ENCODE measurements around the gene ACIN1.

DNA sequence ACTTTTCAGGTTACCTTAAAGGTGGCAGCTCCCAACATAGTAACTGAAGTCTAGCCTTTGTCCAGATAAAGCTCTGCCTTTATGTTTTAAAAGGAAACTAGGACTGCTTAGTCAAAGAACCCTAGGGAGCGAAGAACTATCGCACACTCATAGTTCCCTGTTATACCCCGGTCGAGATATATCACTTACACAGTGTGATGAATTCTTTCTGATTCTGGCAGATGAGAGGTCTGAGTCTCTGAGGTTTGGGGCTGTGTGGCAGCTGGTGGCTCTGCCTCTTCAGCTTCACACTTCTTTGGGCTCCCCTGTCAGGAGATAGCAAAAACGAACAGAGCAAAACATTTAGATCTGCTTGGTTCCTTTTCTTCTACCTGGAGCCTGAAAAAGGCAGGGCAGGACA, 17.0 kb downstream of the ACIN1 start:
- TF ChIP-seq, protein P1, sequence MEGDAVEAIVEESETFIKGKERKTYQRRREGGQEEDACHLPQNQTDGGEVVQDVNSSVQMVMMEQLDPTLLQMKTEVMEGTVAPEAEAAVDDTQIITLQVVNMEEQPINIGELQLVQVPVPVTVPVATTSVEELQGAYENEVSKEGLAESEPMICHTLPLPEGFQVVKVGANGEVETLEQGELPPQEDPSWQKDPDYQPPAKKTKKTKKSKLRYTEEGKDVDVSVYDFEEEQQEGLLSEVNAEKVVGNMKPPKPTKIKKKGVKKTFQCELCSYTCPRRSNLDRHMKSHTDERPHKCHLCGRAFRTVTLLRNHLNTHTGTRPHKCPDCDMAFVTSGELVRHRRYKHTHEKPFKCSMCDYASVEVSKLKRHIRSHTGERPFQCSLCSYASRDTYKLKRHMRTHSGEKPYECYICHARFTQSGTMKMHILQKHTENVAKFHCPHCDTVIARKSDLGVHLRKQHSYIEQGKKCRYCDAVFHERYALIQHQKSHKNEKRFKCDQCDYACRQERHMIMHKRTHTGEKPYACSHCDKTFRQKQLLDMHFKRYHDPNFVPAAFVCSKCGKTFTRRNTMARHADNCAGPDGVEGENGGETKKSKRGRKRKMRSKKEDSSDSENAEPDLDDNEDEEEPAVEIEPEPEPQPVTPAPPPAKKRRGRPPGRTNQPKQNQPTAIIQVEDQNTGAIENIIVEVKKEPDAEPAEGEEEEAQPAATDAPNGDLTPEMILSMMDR (conservative IDR thresholded peaks at IDR 0.05), result no peak
- no peak for TF ChIP-seq EZH2 (IDR thresholded peaks at IDR 0.05; ENCODE audit: low read depth)
